ENCODE results near the gene AHNAK. TPM values are rescaled to one million over a fixed set of nuclear protein-coding genes. Genes with fewer than 3 reads are reported as not detected.
A peak's percentile ranks its signal among the peaks of the same experiment; 100 is the strongest.

The AHNAK gene
- total RNA-seq, 1 donor = 474 TPM

DNA sequence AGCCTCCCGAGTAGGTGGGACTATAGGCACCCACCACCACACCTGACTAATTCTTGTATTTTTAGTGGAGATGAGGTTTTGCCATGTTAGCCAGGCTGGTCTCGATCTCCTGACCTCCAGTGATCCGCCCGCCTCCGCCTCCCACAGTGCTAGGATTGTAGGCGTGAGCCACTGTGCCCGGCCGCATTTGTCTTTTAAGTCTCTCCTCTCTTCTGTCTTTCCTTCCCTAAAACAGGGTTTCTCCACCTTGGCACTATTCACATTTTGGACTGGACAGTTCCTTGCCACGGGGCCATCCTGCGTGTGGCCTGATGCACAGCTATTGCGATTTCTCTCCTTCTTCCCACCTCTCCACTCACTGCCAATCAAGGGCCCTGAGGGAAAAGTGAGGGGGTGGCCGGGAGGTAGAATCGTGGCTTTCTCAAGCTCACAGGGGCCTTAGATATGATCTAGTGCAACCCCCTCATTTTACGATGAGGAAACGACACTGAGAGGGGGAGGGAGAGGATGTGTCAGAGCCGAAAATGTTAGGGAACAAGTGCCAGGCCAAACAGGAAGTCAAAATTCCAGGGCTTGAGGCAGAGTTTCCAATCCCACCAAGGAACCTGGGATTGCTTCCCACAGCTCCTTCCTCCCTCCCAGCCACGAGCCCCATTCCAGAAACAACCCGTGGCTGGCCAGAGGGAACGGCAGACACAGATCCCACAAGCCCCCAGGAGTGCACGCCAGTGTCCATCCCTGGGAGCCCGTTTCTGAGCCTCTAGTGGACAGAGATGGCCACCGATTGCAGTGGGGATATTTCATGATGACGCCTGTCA lies 106.6 kb downstream of the AHNAK start:
- TF ChIP-seq CTCF (IDR thresholded peaks at IDR 0.05; ENCODE audit: insufficient read depth, low read depth, low read length) = no peak
- H3K4me3 ChIP-seq (ENCODE audit: low read depth, low read length) = no peak overlapping the region
- DNase-seq (ENCODE audit: low read depth) = peak; percentile 46

DNA sequence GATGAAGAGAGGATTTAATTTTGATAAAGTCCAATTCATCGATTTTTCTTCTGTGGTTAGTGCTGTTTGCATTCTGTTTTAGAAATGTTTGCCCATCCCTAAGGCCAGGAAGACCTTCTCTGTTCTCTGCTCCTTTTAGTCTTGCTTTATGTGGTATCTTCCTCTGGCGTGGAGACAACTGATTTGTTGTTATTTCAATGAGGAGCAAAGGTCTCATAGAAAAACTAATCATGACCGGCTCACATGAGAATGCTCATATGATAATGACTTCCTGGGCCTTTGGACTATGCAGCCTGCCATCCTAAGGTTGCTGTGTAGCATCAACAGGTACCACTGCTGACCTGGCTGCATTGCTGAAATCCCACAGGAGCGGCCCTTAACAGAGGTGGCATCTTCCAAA lies 108.0 kb downstream of the AHNAK start:
- H3K4me3 ChIP-seq (ENCODE audit: low read depth, low read length) = no peak overlapping the region
- DNase-seq (ENCODE audit: low read depth) = no peak
- TF ChIP-seq CTCF (IDR thresholded peaks at IDR 0.05; ENCODE audit: insufficient read depth, low read depth, low read length) = no peak

GRCh38 chr11:62437616-62438015 lies 109.0 kb downstream of the AHNAK start:
- DNase-seq (ENCODE audit: low read depth) = no peak
- no peak overlapping the region for H3K4me3 ChIP-seq (ENCODE audit: low read depth, low read length)
- no peak for TF ChIP-seq CTCF (IDR thresholded peaks at IDR 0.05; ENCODE audit: insufficient read depth, low read depth, low read length)

GRCh38 chr11:62435846-62436660 lies 110.6 kb downstream of the AHNAK start:
- DNase-seq (ENCODE audit: low read depth) = no peak
- TF ChIP-seq CTCF (IDR thresholded peaks at IDR 0.05; ENCODE audit: insufficient read depth, low read depth, low read length) = no peak
- no peak overlapping the region for H3K4me3 ChIP-seq (ENCODE audit: low read depth, low read length)

DNA sequence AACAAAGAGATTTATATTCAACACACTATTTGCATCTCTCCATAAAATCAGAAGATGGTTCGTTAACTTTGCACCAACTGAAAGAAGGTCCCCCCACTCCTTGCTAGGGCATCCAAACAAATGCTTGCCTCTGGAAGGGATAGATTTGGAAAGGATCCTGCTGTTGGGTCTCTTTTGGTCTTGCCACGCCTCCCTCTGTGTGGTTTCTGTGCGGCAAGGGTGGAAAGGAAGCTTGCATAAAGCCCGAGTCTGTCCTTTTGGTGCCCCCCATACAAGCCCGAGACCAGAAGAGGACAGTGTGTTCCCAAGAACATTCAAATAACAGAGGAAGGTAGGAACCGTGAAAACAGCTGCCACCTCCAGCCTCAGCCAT lies 112.7 kb downstream of the AHNAK start:
- DNase-seq (ENCODE audit: low read depth) = no peak
- no peak overlapping the region for H3K4me3 ChIP-seq (ENCODE audit: low read depth, low read length)
- TF ChIP-seq CTCF (IDR thresholded peaks at IDR 0.05; ENCODE audit: insufficient read depth, low read depth, low read length) = no peak

GRCh38 chr11:62433141-62433903 lies 113.3 kb downstream of the AHNAK start:
- no peak overlapping the region for H3K4me3 ChIP-seq (ENCODE audit: low read depth, low read length)
- DNase-seq (ENCODE audit: low read depth) = peak; percentile 35
- no peak for TF ChIP-seq CTCF (IDR thresholded peaks at IDR 0.05; ENCODE audit: insufficient read depth, low read depth, low read length)
